ENCODE results near the gene PDGFC. TPM values are rescaled to one million over a fixed set of nuclear protein-coding genes. Genes with fewer than 3 reads are reported as not detected.

The PDGFC gene
- polyA plus RNA-seq, 3 donors, result 2.5 to 5.0 (median 4.9) TPM

DNA sequence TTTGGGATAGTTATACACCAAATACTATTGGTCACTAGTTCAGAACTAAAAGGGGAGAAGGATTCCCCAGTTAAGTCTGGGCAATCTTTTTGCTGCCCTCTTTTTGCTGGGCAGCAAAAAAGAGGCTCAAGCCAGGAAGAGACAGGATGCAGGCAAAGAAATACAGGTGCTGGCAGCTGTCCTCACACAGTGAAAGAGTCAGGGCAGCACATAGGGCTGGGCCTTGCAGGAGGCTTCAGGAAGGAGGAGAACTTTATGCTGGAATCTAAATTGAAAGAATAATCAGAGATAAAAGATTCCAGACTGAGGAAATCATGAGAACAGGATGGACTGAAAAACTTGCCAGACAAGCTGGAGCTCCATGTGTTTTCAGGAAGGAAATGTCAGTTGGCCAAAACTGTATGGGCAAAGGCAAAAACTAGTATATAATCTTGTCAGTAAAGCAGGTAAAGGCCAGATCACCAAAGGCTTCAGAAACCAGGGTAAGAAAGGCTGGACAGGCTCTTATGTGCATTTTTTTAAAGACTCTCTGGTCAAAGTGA lies 46.8 kb downstream of the PDGFC start:
- peaks cover 10 to 14% of the 10 kb centered on the region in 2 donors for H3K9me3 ChIP-seq (replicated peaks in 1 of 2; ENCODE audit: control insufficient read depth in 1 of 2, insufficient read depth in 1 of 2, low read length in 2 of 2)
- no peak overlapping the region for H3K4me2 ChIP-seq (replicated peaks; ENCODE audit: extremely low read depth, low read length, poor library complexity, severe bottlenecking)
- H3K79me2 ChIP-seq (ENCODE audit: insufficient read depth, low read length), result no peaks in the 10 kb centered on the region
- peaks cover 3 to 10% of the 10 kb centered on the region in 2 donors for H3K36me3 Mint-ChIP-seq
- TF ChIP-seq, protein P1, sequence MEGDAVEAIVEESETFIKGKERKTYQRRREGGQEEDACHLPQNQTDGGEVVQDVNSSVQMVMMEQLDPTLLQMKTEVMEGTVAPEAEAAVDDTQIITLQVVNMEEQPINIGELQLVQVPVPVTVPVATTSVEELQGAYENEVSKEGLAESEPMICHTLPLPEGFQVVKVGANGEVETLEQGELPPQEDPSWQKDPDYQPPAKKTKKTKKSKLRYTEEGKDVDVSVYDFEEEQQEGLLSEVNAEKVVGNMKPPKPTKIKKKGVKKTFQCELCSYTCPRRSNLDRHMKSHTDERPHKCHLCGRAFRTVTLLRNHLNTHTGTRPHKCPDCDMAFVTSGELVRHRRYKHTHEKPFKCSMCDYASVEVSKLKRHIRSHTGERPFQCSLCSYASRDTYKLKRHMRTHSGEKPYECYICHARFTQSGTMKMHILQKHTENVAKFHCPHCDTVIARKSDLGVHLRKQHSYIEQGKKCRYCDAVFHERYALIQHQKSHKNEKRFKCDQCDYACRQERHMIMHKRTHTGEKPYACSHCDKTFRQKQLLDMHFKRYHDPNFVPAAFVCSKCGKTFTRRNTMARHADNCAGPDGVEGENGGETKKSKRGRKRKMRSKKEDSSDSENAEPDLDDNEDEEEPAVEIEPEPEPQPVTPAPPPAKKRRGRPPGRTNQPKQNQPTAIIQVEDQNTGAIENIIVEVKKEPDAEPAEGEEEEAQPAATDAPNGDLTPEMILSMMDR (IDR thresholded peaks at IDR 0.05), result no peak
- intact Hi-C loops (cut with micrococcal nuclease), result no loop called here
- H3K27ac Mint-ChIP-seq, result peak overlapping the region in 1 of 7 donors; percentile 12
- H3K4me1 Mint-ChIP-seq, result peaks cover 8% of the 10 kb centered on the region
- no peak overlapping the region for H3K9ac ChIP-seq (ENCODE audit: insufficient read depth, low read length, poor library complexity, severe bottlenecking)
- H3K4me1 ChIP-seq (ENCODE audit: control insufficient read depth in 1 of 2, insufficient read depth in 2 of 2, low read length in 2 of 2), result no peaks in the 10 kb centered on the region
- no peak for DNase-seq
- no peaks in the 10 kb centered on the region for H4K20me1 ChIP-seq (ENCODE audit: insufficient read depth, low read length)
- no peaks in the 10 kb centered on the region for H3K36me3 ChIP-seq (replicated peaks in 1 of 2; ENCODE audit: control insufficient read depth in 1 of 2, insufficient read depth in 2 of 2, low read length in 2 of 2)
- peaks cover 8 to 22% (median 18%) of the 10 kb centered on the region in 7 donors for H3K9me3 Mint-ChIP-seq
- H3K27me3 ChIP-seq (ENCODE audit: control insufficient read depth in 2 of 2, insufficient read depth in 2 of 2, low read length in 2 of 2), result no peaks in the 10 kb centered on the region
- H3K27me3 Mint-ChIP-seq (ENCODE audit: low read depth in 3 of 3), result no peaks in the 10 kb centered on the region
- H3K4me3 Mint-ChIP-seq, result no peak overlapping the region
- no peak overlapping the region for H3K27ac ChIP-seq (ENCODE audit: low read depth in 1 of 2, low read length in 2 of 2)
- H3K4me3 ChIP-seq (replicated peaks in 1 of 3; ENCODE audit: low read depth in 2 of 3, low read length in 3 of 3), result no peak overlapping the region
- no peak overlapping the region for H2AFZ ChIP-seq (ENCODE audit: insufficient read depth, low read depth, low read length, poor library complexity, severe bottlenecking)

DNA sequence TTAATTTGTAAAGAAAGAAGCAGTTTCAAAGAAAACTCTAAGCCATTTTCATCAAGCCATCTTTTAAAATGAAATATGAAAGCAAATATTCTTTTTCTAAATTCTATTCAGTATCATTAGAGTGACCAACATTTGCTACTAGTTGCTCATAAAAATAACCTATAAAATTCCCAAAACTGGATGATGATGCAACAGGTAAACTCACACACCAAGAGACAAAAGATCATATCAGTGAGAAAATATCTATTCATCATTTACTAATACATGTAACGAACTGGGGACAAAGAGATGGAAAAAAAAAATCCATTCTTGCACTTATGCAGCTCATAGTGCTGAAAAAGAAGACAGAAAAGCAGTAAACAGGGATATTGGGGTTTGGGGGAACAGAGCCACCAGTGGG lies 48.1 kb downstream of the PDGFC start:
- H3K79me2 ChIP-seq (ENCODE audit: insufficient read depth, low read length), result no peaks in the 10 kb centered on the region
- H3K9ac ChIP-seq (ENCODE audit: insufficient read depth, low read length, poor library complexity, severe bottlenecking), result no peak overlapping the region
- H2AFZ ChIP-seq (ENCODE audit: insufficient read depth, low read depth, low read length, poor library complexity, severe bottlenecking), result no peak overlapping the region
- no peak overlapping the region for H3K4me2 ChIP-seq (replicated peaks; ENCODE audit: extremely low read depth, low read length, poor library complexity, severe bottlenecking)
- no peak overlapping the region for H3K4me3 ChIP-seq (replicated peaks in 1 of 3; ENCODE audit: low read depth in 2 of 3, low read length in 3 of 3)
- Mint-ChIP-seq H3K4me3 (no peak overlapping the region), H3K4me1 (peaks cover 8% of the 10 kb centered on the region), H3K9me3 (peaks cover 8 to 24% (median 19%) of the 10 kb centered on the region in 7 donors), H3K27me3 (ENCODE audit: low read depth in 3 of 3) (no peaks in the 10 kb centered on the region), H3K36me3 (peaks cover 3 to 11% of the 10 kb centered on the region in 2 donors), H3K27ac (no peak overlapping the region)
- H3K27me3 ChIP-seq (ENCODE audit: control insufficient read depth in 2 of 2, insufficient read depth in 2 of 2, low read length in 2 of 2), result no peaks in the 10 kb centered on the region
- WGBS (ENCODE audit: insufficient coverage), result no CpG with 5 or more reads among the region's 1 CpG
- no peaks in the 10 kb centered on the region for H3K4me1 ChIP-seq (ENCODE audit: control insufficient read depth in 1 of 2, insufficient read depth in 2 of 2, low read length in 2 of 2)
- H4K20me1 ChIP-seq (ENCODE audit: insufficient read depth, low read length), result no peaks in the 10 kb centered on the region
- intact Hi-C loops (cut with micrococcal nuclease), result no loop called here
- peaks cover 10 to 14% of the 10 kb centered on the region in 2 donors for H3K9me3 ChIP-seq (replicated peaks in 1 of 2; ENCODE audit: control insufficient read depth in 1 of 2, insufficient read depth in 1 of 2, low read length in 2 of 2)
- no peaks in the 10 kb centered on the region for H3K36me3 ChIP-seq (replicated peaks in 1 of 2; ENCODE audit: control insufficient read depth in 1 of 2, insufficient read depth in 2 of 2, low read length in 2 of 2)
- no peak overlapping the region for H3K27ac ChIP-seq (ENCODE audit: low read depth in 1 of 2, low read length in 2 of 2)
- no peak for DNase-seq
- TF ChIP-seq, protein P1 (IDR thresholded peaks at IDR 0.05), result no peak

All from CD14-positive monocyte (primary cell).